Dermis lymphatic vessel endothelial cell (primary cell): ENCODE data around the gene AKR7A3. TPM values are rescaled to one million over a fixed set of nuclear protein-coding genes. Genes with fewer than 3 reads are reported as not detected.

Experiments
- total RNA-seq: library from RNA; depleted of rRNA; stranded (reverse); fragments of >200 nt; gene quantifications from 2 replicates; pipeline ENCODE4 v1.2.1, GENCODE V29; 2014

Gene AKR7A3
- 0.09 and 0.11 TPM in 2 replicates for total RNA-seq

GRCh38 chr1:19288324-19289241, at the start of gene AKR7A3:
TSS of gene AKR7A3 (minus strand) at chr1:19288770. CDS start at chr1:19288709, 61 bp downstream.

GRCh38 chr1:19311931-19312781, 23.6 kb upstream of the AKR7A3 start, which contains the start of the genes AKR7A2 and SLC66A1:
TSS of gene AKR7A2 (minus strand) at chr1:19312144. CDS start at chr1:19312124, 20 bp downstream.
TSS of gene SLC66A1 (plus strand) at chr1:19312326. CDS start at chr1:19317678, 5,352 bp downstream.

GRCh38 chr1:19251305-19252196, 37.0 kb downstream of the AKR7A3 start, which contains the start of the genes EMC1 and MRTO4:
TSS of gene EMC1 (minus strand) at chr1:19251524. CDS start at chr1:19251509, 15 bp downstream.
TSS of gene MRTO4 (plus strand) at chr1:19251805. CDS start at chr1:19251836, 31 bp downstream.

Other genes starting within 250 kb of the AKR7A3 start
- gene UBR4, start 78.5 kb downstream of the AKR7A3 start, total RNA-seq, result 83.4 and 86.1 TPM in 2 replicates
- gene EMC1, start 37.2 kb downstream of the AKR7A3 start, total RNA-seq, result 29.5 and 31.5 TPM in 2 replicates
- gene MRTO4, start 37.0 kb downstream of the AKR7A3 start, total RNA-seq, result 13.4 and 19.0 TPM in 2 replicates
- gene AKR7A2, start 23.4 kb upstream of the AKR7A3 start, total RNA-seq, result 49.8 and 49.9 TPM in 2 replicates
- gene SLC66A1, start 23.6 kb upstream of the AKR7A3 start, total RNA-seq, result 11.2 and 11.5 TPM in 2 replicates
- 192 and 194 TPM in 2 replicates for gene CAPZB, start 196.8 kb upstream of the AKR7A3 start, total RNA-seq